HEK293 (cell line): ENCODE measurements around the gene COX5A.
"Not testable (repeated sequence)": the region's sequence is repeated elsewhere in the genome, so short reads cannot be mapped to it uniquely, and the experiment has no call there.

Source experiments
- CTCF ChIA-PET: fragments of 350-600 bp; formaldehyde crosslinking; extraction: SDS; loops from one replicate; lab custom pipeline; 2021; ENCODE audit warnings: antibody characterized with exemption; lab: Yijun Ruan, JAX
- POLR2A ChIA-PET: fragments of 300-600 bp; formaldehyde crosslinking; extraction: SDS; loops from one replicate; lab custom pipeline; 2020; ENCODE audit warnings: antibody characterized with exemption, inconsistent platforms; lab: Yijun Ruan, JAX
- H3K27ac ChIP-seq: fragments of 200-500 bp; sonication (Bioruptor generic); 2 replicates; pipeline ENCODE4 v1.5.1; 2014; ENCODE audit warnings: low read depth, low read length, control low read depth, inconsistent platforms; ENCODE audit errors: extremely low read depth
- H3K36me3 ChIP-seq, 2 experiments: fragments of 200-500 bp in 1 of 2; sonication (Bioruptor generic) in 1 of 2; 1 replicate in 1 of 2; 2 replicates in 1 of 2; pipeline ENCODE4 v1.5.1; 2014 to 2017; ENCODE audit warnings: inconsistent platforms in 2 of 2, low read length in 2 of 2; ENCODE audit not compliant: control insufficient read depth in 2 of 2, insufficient read depth in 1 of 2
- H3K4me1 ChIP-seq: fragments of 200-500 bp; sonication (Bioruptor generic); 2 replicates; pipeline ENCODE4 v1.5.1; 2014; ENCODE audit warnings: mild to moderate bottlenecking, low read length, inconsistent platforms; ENCODE audit not compliant: control insufficient read depth, insufficient read depth
- H3K4me3 ChIP-seq: 2 replicates; pipeline ENCODE4 v1.5.1; 2011; ENCODE audit warnings: low read depth, mild to moderate bottlenecking, control low read depth, low read length, moderate library complexity
- H3K9me3 ChIP-seq: fragments of 200-500 bp; sonication (Bioruptor generic); 2 replicates; pipeline ENCODE4 v1.5.1; 2014; ENCODE audit warnings: low read depth, low read length, inconsistent platforms; ENCODE audit not compliant: control insufficient read depth, insufficient read depth
- FEZF1 ChIP-seq: fragments of 450-650 bp; formaldehyde crosslinking; IDR thresholded peaks from 2 replicates; pipeline ENCODE4 v1.5.1; 2016; ENCODE audit warnings: missing biosample characterization, missing genetic modification characterization
- SP7 ChIP-seq: fragments of 450-650 bp; formaldehyde crosslinking; IDR thresholded peaks from 2 replicates; pipeline ENCODE4 v1.5.1; 2016; ENCODE audit warnings: missing biosample characterization, missing genetic modification characterization
- ZBTB1 ChIP-seq: fragments of 450-650 bp; formaldehyde crosslinking; IDR thresholded peaks from 2 replicates; pipeline ENCODE4 v1.5.1; 2016; ENCODE audit warnings: missing biosample characterization, missing genetic modification characterization
- ZNF394 ChIP-seq: fragments of 450-650 bp; formaldehyde crosslinking; IDR thresholded peaks from 2 replicates; pipeline ENCODE4 v1.5.1; 2016; ENCODE audit warnings: missing biosample characterization, missing genetic modification characterization, mild to moderate bottlenecking, moderate library complexity, borderline replicate concordance
- ZNF600 ChIP-seq: fragments of 450-650 bp; formaldehyde crosslinking; IDR thresholded peaks from 2 replicates; pipeline ENCODE4 v1.5.1; 2016; ENCODE audit warnings: missing biosample characterization, missing genetic modification characterization
- ZNF610 ChIP-seq: fragments of 450-650 bp; formaldehyde crosslinking; IDR thresholded peaks from 2 replicates; pipeline ENCODE4 v1.5.1; 2016; ENCODE audit warnings: missing biosample characterization, missing genetic modification characterization, borderline replicate concordance
- ZNF792 ChIP-seq: fragments of 450-650 bp; formaldehyde crosslinking; IDR thresholded peaks from 2 replicates; pipeline ENCODE4 v1.5.1; 2016; ENCODE audit warnings: missing biosample characterization, missing genetic modification characterization
- TF ChIP-seq, protein P1 (sequence below): fragments of 450-650 bp; formaldehyde crosslinking; IDR thresholded peaks from 2 replicates; pipeline ENCODE4 v1.5.1; 2016; ENCODE audit warnings: missing biosample characterization, missing genetic modification characterization
- TF ChIP-seq, protein P2 (sequence below): fragments of 450-650 bp; formaldehyde crosslinking; IDR thresholded peaks from 2 replicates; pipeline ENCODE4 v1.5.1; 2016; ENCODE audit warnings: missing biosample characterization, missing genetic modification characterization
- TF ChIP-seq, protein P3 (sequence below): fragments of 450-650 bp; formaldehyde crosslinking; IDR thresholded peaks from 2 replicates; pipeline ENCODE4 v1.5.1; 2016; ENCODE audit warnings: missing biosample characterization, missing genetic modification characterization

Gene COX5A

GRCh38 chr15:74917676-74918075 lies 20.2 kb downstream of the COX5A start:
- TF ChIP-seq, protein P1, sequence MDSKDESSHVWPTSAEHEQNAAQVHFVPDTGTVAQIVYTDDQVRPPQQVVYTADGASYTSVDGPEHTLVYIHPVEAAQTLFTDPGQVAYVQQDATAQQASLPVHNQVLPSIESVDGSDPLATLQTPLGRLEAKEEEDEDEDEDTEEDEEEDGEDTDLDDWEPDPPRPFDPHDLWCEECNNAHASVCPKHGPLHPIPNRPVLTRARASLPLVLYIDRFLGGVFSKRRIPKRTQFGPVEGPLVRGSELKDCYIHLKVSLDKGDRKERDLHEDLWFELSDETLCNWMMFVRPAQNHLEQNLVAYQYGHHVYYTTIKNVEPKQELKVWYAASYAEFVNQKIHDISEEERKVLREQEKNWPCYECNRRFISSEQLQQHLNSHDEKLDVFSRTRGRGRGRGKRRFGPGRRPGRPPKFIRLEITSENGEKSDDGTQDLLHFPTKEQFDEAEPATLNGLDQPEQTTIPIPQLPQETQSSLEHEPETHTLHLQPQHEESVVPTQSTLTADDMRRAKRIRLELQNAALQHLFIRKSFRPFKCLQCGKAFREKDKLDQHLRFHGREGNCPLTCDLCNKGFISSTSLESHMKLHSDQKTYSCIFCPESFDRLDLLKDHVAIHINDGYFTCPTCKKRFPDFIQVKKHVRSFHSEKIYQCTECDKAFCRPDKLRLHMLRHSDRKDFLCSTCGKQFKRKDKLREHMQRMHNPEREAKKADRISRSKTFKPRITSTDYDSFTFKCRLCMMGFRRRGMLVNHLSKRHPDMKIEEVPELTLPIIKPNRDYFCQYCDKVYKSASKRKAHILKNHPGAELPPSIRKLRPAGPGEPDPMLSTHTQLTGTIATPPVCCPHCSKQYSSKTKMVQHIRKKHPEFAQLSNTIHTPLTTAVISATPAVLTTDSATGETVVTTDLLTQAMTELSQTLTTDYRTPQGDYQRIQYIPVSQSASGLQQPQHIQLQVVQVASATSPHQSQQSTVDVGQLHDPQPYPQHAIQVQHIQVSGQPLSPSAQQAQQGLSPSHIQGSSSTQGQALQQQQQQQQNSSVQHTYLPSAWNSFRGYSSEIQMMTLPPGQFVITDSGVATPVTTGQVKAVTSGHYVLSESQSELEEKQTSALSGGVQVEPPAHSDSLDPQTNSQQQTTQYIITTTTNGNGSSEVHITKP (tag by site-specific recombination), result no peak
- peak; percentile 33; the same call in 1 of the 2 replicates for TF ChIP-seq ZNF394 (tag by site-specific recombination)
- TF ChIP-seq ZNF600 (tag by site-specific recombination), result 0 out of 2 replicates have a peak, but pooled peaks have one; percentile 42
- TF ChIP-seq ZNF792 (tag by site-specific recombination), result no peak
- H3K36me3 ChIP-seq, result peaks cover 85 to 87% of the 10 kb centered on the region in 2 experiments
- ChIA-PET POLR2A (interaction anchor here (0.9 kb wide), 1 partner anchor 11 kb away, joined by 3 read pairs; the partner anchor contains the start of gene FAM219B), CTCF (interaction anchor here (0.7 to 2.1 kb wide), 2 partner anchors 16 to 17 kb away, joined by 4 to 8 read pairs; no protein-coding TSS in a partner anchor)
- H3K27ac ChIP-seq, result 0 out of 2 replicates have a peak overlapping the region, but pooled peaks have one; percentile 14
- no peak overlapping the region for H3K4me3 ChIP-seq
- H3K4me1 ChIP-seq, result no peaks in the 10 kb centered on the region
- no peaks in the 10 kb centered on the region for H3K9me3 ChIP-seq

- POLR2A ChIA-PET, result interaction anchor here (0.7 kb wide), 1 partner anchor 24 kb away, joined by 3 read pairs; the partner anchor contains the start of gene COX5A
- CTCF ChIA-PET, result interaction anchor here (0.5 to 3.0 kb wide), 2 partner anchors 12 to 63 kb away, joined by 3 to 13 read pairs; no protein-coding TSS in a partner anchor
- H3K36me3 ChIP-seq, result peaks cover 70 to 71% of the 10 kb centered on the region in 2 experiments
Measured at GRCh38 chr15:74913799-74914198, 24.1 kb downstream of the COX5A start.

GRCh38 chr15:74913041-74913440 lies 24.8 kb downstream of the COX5A start:
- CTCF ChIA-PET, result interaction anchor here (0.7 to 3.0 kb wide), 2 partner anchors 11 to 19 kb away, joined by 3 to 13 read pairs; no protein-coding TSS in a partner anchor
- Histone ChIP-seq H3K36me3 (peaks cover 63% of the 10 kb centered on the region in 2 experiments), H3K4me3 (no peak overlapping the region), H3K9me3 (no peaks in the 10 kb centered on the region), H3K4me1 (no peaks in the 10 kb centered on the region), H3K27ac (no peak overlapping the region)
- 0 out of 2 replicates have a peak, but pooled peaks have one; percentile 26 for TF ChIP-seq FEZF1 (tag by site-specific recombination)
- TF ChIP-seq ZNF600 (tag by site-specific recombination), result peak; percentile 51
- TF ChIP-seq ZBTB1 (tag by site-specific recombination), result no peak
- POLR2A ChIA-PET, result interaction anchor here (0.7 to 1.8 kb wide), 2 partner anchors 11 to 25 kb away, joined by 3 to 5 read pairs; partner anchors contain the start of gene COX5A

More at GRCh38 chr15:74913799-74914198, 24.1 kb downstream of the COX5A start:
- H3K9me3 ChIP-seq, H3K27ac ChIP-seq, H3K4me1 ChIP-seq, H3K4me3 ChIP-seq: not testable (repeated sequence)

DNA sequence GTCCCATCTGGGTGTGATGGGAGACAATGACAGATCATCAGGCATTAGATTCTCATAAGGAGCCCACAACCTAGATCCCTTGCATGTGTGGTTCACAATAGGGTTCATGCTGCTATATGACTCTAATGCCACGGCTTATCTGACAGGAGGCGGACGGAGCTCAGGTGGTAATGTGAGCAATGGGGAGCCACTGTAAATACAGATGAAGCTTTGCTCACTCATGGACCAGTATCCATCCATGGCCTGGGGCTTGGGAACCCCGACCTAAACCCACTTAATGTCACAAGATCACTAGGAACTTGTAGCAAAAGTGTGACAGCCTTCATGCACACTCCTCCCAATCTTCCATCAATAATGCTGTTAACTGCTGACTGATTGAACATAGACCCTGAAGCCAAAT lies 29.2 kb downstream of the COX5A start:
- Histone ChIP-seq H3K4me3 (no peak overlapping the region), H3K36me3 (peaks cover 26 to 46% of the 10 kb centered on the region in 2 experiments), H3K4me1 (peaks cover 3% of the 10 kb centered on the region; the same call in 1 of the 2 replicates), H3K27ac (no peak overlapping the region), H3K9me3 (no peaks in the 10 kb centered on the region)
- no peak for TF ChIP-seq SP7 (tag by site-specific recombination)
- TF ChIP-seq, protein P2, sequence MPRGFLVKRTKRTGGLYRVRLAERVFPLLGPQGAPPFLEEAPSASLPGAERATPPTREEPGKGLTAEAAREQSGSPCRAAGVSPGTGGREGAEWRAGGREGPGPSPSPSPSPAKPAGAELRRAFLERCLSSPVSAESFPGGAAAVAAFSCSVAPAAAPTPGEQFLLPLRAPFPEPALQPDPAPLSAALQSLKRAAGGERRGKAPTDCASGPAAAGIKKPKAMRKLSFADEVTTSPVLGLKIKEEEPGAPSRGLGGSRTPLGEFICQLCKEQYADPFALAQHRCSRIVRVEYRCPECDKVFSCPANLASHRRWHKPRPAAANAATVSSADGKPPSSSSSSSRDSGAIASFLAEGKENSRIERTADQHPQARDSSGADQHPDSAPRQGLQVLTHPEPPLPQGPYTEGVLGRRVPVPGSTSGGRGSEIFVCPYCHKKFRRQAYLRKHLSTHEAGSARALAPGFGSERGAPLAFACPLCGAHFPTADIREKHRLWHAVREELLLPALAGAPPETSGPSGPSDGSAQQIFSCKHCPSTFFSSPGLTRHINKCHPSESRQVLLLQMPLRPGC (tag by site-specific recombination), result no peak
- TF ChIP-seq, protein P3, sequence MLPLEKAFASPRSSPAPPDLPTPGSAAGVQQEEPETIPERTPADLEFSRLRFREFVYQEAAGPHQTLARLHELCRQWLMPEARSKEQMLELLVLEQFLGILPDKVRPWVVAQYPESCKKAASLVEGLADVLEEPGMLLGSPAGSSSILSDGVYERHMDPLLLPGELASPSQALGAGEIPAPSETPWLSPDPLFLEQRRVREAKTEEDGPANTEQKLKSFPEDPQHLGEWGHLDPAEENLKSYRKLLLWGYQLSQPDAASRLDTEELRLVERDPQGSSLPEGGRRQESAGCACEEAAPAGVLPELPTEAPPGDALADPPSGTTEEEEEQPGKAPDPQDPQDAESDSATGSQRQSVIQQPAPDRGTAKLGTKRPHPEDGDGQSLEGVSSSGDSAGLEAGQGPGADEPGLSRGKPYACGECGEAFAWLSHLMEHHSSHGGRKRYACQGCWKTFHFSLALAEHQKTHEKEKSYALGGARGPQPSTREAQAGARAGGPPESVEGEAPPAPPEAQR (tag by site-specific recombination), result no peak
- TF ChIP-seq ZNF610, result peak; percentile 98
- ChIA-PET POLR2A (interaction anchor here (0.9 kb wide), 1 partner anchor 29 kb away, joined by 3 read pairs; the partner anchor contains the start of gene COX5A), CTCF (interaction anchor here (0.6 to 8.7 kb wide), 4 partner anchors 8 to 937 kb away, joined by 3 to 79 read pairs (median 16); no protein-coding TSS in a partner anchor)
